NOMO-1 treated with dmso at 0.1 percent for 144 hours (cell line): ENCODE results near the gene PKHD1.
A peak's percentile ranks its signal among the peaks of the same experiment; 100 is the strongest.

Source experiments
- DNase-seq: peaks from one replicate; lab custom pipeline; 2025; ENCODE audit not compliant: unreplicated experiment; lab: John Stamatoyannopoulos, UW

Gene PKHD1

GRCh38 chr6:52045481-52045880 lies 41.9 kb downstream of the PKHD1 start:
- no peak for DNase-seq

- DNase-seq = no peak
These were observed 42.4 kb downstream of the PKHD1 start for GRCh38 chr6:52045033-52045432.

- no peak for DNase-seq
These were observed 45.1 kb downstream of the PKHD1 start for GRCh38 chr6:52042141-52042885.

GRCh38 chr6:52041134-52041533 lies 46.3 kb downstream of the PKHD1 start:
- DNase-seq = no peak

GRCh38 chr6:52027699-52028098 lies 59.7 kb downstream of the PKHD1 start:
- no peak for DNase-seq

GRCh38 chr6:52024451-52025068 lies 62.9 kb downstream of the PKHD1 start:
- no peak for DNase-seq

GRCh38 chr6:52022675-52023074 lies 64.7 kb downstream of the PKHD1 start:
- DNase-seq = no peak

GRCh38 chr6:52020945-52021570 lies 66.4 kb downstream of the PKHD1 start:
- DNase-seq = no peak

GRCh38 chr6:52019881-52020280 lies 67.5 kb downstream of the PKHD1 start:
- no peak for DNase-seq

GRCh38 chr6:52019092-52019491 lies 68.3 kb downstream of the PKHD1 start:
- DNase-seq = no peak

- no peak for DNase-seq
These were observed 70.3 kb downstream of the PKHD1 start for GRCh38 chr6:52016915-52017748.

GRCh38 chr6:52015953-52016352 lies 71.5 kb downstream of the PKHD1 start:
- DNase-seq = no peak

- no peak for DNase-seq
These were observed 73.0 kb downstream of the PKHD1 start for GRCh38 chr6:52014391-52014790.

- DNase-seq = no peak
These were observed 74.4 kb downstream of the PKHD1 start for GRCh38 chr6:52013035-52013434.

- DNase-seq = no peak
These were observed 74.8 kb downstream of the PKHD1 start for GRCh38 chr6:52012582-52012981.

GRCh38 chr6:52010806-52011205 lies 76.6 kb downstream of the PKHD1 start:
- no peak for DNase-seq

GRCh38 chr6:52010145-52010544 lies 77.3 kb downstream of the PKHD1 start:
- no peak for DNase-seq

- no peak for DNase-seq
These were observed 77.8 kb downstream of the PKHD1 start for GRCh38 chr6:52009466-52010140.

- no peak for DNase-seq
These were observed 87.3 kb downstream of the PKHD1 start for GRCh38 chr6:52000064-52000463.

GRCh38 chr6:51996296-51996947 lies 91.0 kb downstream of the PKHD1 start:
- peak; percentile 80 for DNase-seq
